Endothelial cell of umbilical vein (primary cell): ENCODE results near the gene ZNF423. TPM values are rescaled to one million over a fixed set of nuclear protein-coding genes. Genes with fewer than 3 reads are reported as not detected.

Experiments used
- BruUV-seq: library from RNA; stranded (reverse); fragments of 400-500 nt; replicated peaks from 2 replicates; lab custom pipeline; 2021; lab: Mats Ljungman, UMichigan
- CTCF ChIA-PET: fragments of 300-600, 350-600 bp; sonication (Branson Sonifier 250); formaldehyde crosslinking; loops from one replicate; lab custom pipeline; 2021; ENCODE audit warnings: antibody characterized with exemption, inconsistent platforms; lab: Charles Lee
- POLR2A ChIA-PET: fragments of 300-600, 350-600 bp; sonication (Branson Sonifier 250); formaldehyde crosslinking; loops from one replicate; lab custom pipeline; 2021; ENCODE audit warnings: antibody characterized with exemption, inconsistent platforms; lab: Charles Lee
- DNase-seq: peaks from one replicate; pipeline ENCODE4 v3.0.0-alpha.2; 2011; ENCODE audit warnings: low read depth, low spot score
- FAIRE-seq: peaks from 2 replicates; lab custom pipeline; 2011; peaks lifted over from hg19 to GRCh38; lab: Jason Lieb, UNC
- H2AFZ ChIP-seq: 2 replicates; pipeline ENCODE4 v1.6.0; 2012; ENCODE audit warnings: low read depth, low read length, control low read depth, inconsistent platforms
- H3K27ac ChIP-seq: 2 replicates; pipeline ENCODE4 v1.5.1; 2011; ENCODE audit warnings: low read depth, mild to moderate bottlenecking, control low read depth, low read length, moderate library complexity; ENCODE audit not compliant: insufficient read depth
- H3K27me3 ChIP-seq, 2 experiments: 2 replicates each; pipeline versions ENCODE4 v1.6.0 to v1.6.1; 2011; ENCODE audit warnings: low read length in 2 of 2, mixed read lengths in 1 of 2; ENCODE audit not compliant: control insufficient read depth in 2 of 2, insufficient read depth in 2 of 2
- H3K36me3 ChIP-seq, 2 experiments: 2 replicates in 1 of 2; 3 replicates in 1 of 2; pipeline ENCODE4 v1.5.1; 2011; ENCODE audit warnings: low read length in 2 of 2, mild to moderate bottlenecking in 1 of 2, moderate library complexity in 1 of 2; ENCODE audit not compliant: control insufficient read depth in 2 of 2, insufficient read depth in 2 of 2; ENCODE audit errors: extremely low read depth in 1 of 2
- H3K4me1 ChIP-seq: 3 replicates; pipeline ENCODE4 v1.5.1; 2011; ENCODE audit warnings: mild to moderate bottlenecking, low read length; ENCODE audit not compliant: control insufficient read depth, insufficient read depth; ENCODE audit errors: extremely low read depth
- H3K4me2 ChIP-seq: 2 replicates; pipeline ENCODE4 v1.6.1; 2011; ENCODE audit warnings: low read length, control low read depth, mixed read lengths; ENCODE audit not compliant: insufficient read depth
- H3K4me3 ChIP-seq, 3 experiments: fragments of 200-600 bp in 1 of 3; sonication (generic), shearing (Covaris generic) in 1 of 3; replicated peaks in 1 of 3; 2 replicates each; pipeline ENCODE4 v1.5.1; 2011 to 2016; ENCODE audit warnings: control low read depth in 3 of 3, low read length in 3 of 3, mild to moderate bottlenecking in 2 of 3, inconsistent platforms in 1 of 3, low read depth in 1 of 3, moderate library complexity in 1 of 3; ENCODE audit not compliant: insufficient read depth in 1 of 3
- H3K79me2 ChIP-seq: 2 replicates; pipeline ENCODE4 v1.6.0; 2012; ENCODE audit warnings: low read length, inconsistent platforms; ENCODE audit not compliant: control insufficient read depth, insufficient read depth
- H3K9ac ChIP-seq: replicated peaks from 2 replicates; pipeline ENCODE3; 2011; ENCODE audit warnings: low read length, control low read depth; ENCODE audit not compliant: insufficient read depth; ENCODE audit errors: extremely low read depth
- H3K9me1 ChIP-seq: replicated peaks from 3 replicates; pipeline ENCODE4 v1.6.0; 2011; ENCODE audit warnings: mild to moderate bottlenecking, low read length; ENCODE audit not compliant: control insufficient read depth, insufficient read depth; ENCODE audit errors: extremely low read depth
- H3K9me3 ChIP-seq: replicated peaks from 2 replicates; pipeline ENCODE4 v1.5.1; 2012; ENCODE audit warnings: low read length, inconsistent platforms; ENCODE audit not compliant: control insufficient read depth, insufficient read depth
- H4K20me1 ChIP-seq: replicated peaks from 2 replicates; pipeline ENCODE3; 2011; ENCODE audit warnings: mild to moderate bottlenecking, low read length; ENCODE audit not compliant: control insufficient read depth, insufficient read depth; ENCODE audit errors: extremely low read depth
- EZH2 ChIP-seq: IDR thresholded peaks from 2 replicates; pipeline ENCODE4 v1.6.1; 2012; ENCODE audit warnings: borderline replicate concordance, low read depth, mild to moderate bottlenecking, moderate library complexity, low read length, inconsistent platforms; ENCODE audit not compliant: severe bottlenecking
- GATA2 ChIP-seq: IDR thresholded peaks from 2 replicates; pipeline ENCODE4 v1.7.0; 2011; ENCODE audit warnings: low read depth, mild to moderate bottlenecking, moderate library complexity, mixed read lengths, low read length; ENCODE audit not compliant: insufficient read length, insufficient read depth
- JUN ChIP-seq: IDR thresholded peaks from 2 replicates; pipeline ENCODE4 v1.6.1; 2011; ENCODE audit warnings: borderline replicate concordance, low read depth; ENCODE audit not compliant: insufficient read length, insufficient read depth
- MYC ChIP-seq: IDR thresholded peaks from one replicate; pipeline ENCODE4 v1.6.1; 2011; ENCODE audit warnings: mild to moderate bottlenecking, low read depth, low read length
- POLR2A ChIP-seq: IDR thresholded peaks from 2 replicates; pipeline ENCODE4 v1.6.1; 2012; ENCODE audit warnings: low read depth, mild to moderate bottlenecking, control low read depth, low read length
- POLR2AphosphoS5 ChIP-seq: IDR thresholded peaks from 2 replicates; pipeline ENCODE4 v1.6.1; 2012; ENCODE audit warnings: low read depth, mild to moderate bottlenecking, control low read depth, low read length, moderate library complexity; ENCODE audit not compliant: insufficient read depth
- dilution Hi-C: fragments of 300-500 bp; cut with MboI; formaldehyde crosslinking; loops from one replicate; pipeline ENCODE4 v1.15.0; 2019; ENCODE audit warnings: low sequenced_read_pairs; ENCODE audit not compliant: extremely low pct_ligation_motif_present
- intact Hi-C: fragments of 100-400 bp; cut with micrococcal nuclease; formaldehyde crosslinking; loops from one replicate; pipeline ENCODE4 v1.10.0; 2022
- polyA plus RNA-seq, 4 experiments: library from polyadenylated mRNA; depleted of rRNA in 3 of 4; stranded (reverse) in 3 of 4; unstranded in 1 of 4; fragments of >200 nt; gene quantifications; 2 replicates each; pipeline versions ENCODE4 v1.2.1 to v1.2.3, GENCODE V29; 2011 to 2012; ENCODE audit warnings: missing spikeins in 1 of 4
- total RNA-seq: library from RNA; stranded (reverse); gene quantifications from 2 replicates; pipeline ENCODE4 v1.2.3, GENCODE V29; 2021
- TF ChIP-seq, protein P1 (sequence below): IDR thresholded peaks from 2 replicates; pipeline ENCODE4 v1.6.1; 2011; ENCODE audit not compliant: insufficient read depth, insufficient read length
- TF ChIP-seq, protein P2 (sequence below), 2 donors: IDR thresholded peaks; 1 replicate in 1 of 2; 2 replicates in 1 of 2; pipeline ENCODE4 v1.5.1; 2011; ENCODE audit warnings: low read length in 2 of 2, mild to moderate bottlenecking in 2 of 2, moderate library complexity in 2 of 2, control low read depth in 1 of 2, inconsistent platforms in 1 of 2, low read depth in 1 of 2; ENCODE audit not compliant: insufficient read depth in 1 of 2; ENCODE audit errors: extremely low read depth in 1 of 2

ZNF423 gene
- total and polyA plus RNA-seq, 2 donors (not counting 3 experiments of a cell fraction or from before 2014, with no cell fraction given), result 2.2 to 8.1 TPM

DNA sequence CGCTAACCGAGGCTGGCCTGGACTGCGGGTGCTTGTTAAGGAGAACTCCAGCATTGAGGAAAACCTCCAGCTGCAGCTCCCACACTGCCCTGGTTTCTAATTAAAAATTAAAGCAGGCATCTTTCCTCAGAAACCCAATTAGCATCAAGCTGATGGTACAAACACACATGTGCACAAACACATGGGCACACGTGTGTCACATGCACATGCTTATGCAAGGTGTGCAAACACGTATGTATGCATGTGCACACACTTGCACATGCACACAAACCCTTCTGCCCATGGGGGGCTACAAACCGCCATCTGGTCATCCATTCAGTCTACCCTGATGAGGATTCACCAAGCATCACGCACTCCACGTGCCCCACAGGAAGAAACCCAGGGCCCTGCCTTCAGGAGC is 182.5 kb downstream of the ZNF423 start:
- no peaks in the 10 kb centered on the region for H3K9me1 ChIP-seq
- no peaks in the 10 kb centered on the region for H3K27me3 ChIP-seq
- no peak overlapping the region for H3K27ac ChIP-seq
- intact Hi-C loops, result no loop called here
- H3K4me2 ChIP-seq, result no peak overlapping the region
- CTCF ChIA-PET, result interaction anchor here (0.6 to 1.3 kb wide), 3 partner anchors 9 to 27 kb away, joined by 3 read pairs; no protein-coding TSS in a partner anchor
- FAIRE-seq (no peak), DNase-seq (no peak)
- dilution Hi-C loops, result no loop called here
- H3K9ac ChIP-seq, result no peak overlapping the region
- H3K4me3 ChIP-seq, result no peak overlapping the region
- POLR2A ChIA-PET, result no interaction called here
- no peak overlapping the region for H2AFZ ChIP-seq
- H3K4me1 ChIP-seq, result no peaks in the 10 kb centered on the region
- H3K79me2 ChIP-seq, result no peaks in the 10 kb centered on the region
- BruUV-seq, result no TSS peak
- H3K9me3 ChIP-seq, result no peaks in the 10 kb centered on the region
- TF ChIP-seq, protein P1, sequence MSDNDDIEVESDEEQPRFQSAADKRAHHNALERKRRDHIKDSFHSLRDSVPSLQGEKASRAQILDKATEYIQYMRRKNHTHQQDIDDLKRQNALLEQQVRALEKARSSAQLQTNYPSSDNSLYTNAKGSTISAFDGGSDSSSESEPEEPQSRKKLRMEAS, result no peak
- TF ChIP-seq MYC, result no peak
- TF ChIP-seq POLR2A, result no peak
- TF ChIP-seq GATA2, result no peak
- TF ChIP-seq, protein P2, sequence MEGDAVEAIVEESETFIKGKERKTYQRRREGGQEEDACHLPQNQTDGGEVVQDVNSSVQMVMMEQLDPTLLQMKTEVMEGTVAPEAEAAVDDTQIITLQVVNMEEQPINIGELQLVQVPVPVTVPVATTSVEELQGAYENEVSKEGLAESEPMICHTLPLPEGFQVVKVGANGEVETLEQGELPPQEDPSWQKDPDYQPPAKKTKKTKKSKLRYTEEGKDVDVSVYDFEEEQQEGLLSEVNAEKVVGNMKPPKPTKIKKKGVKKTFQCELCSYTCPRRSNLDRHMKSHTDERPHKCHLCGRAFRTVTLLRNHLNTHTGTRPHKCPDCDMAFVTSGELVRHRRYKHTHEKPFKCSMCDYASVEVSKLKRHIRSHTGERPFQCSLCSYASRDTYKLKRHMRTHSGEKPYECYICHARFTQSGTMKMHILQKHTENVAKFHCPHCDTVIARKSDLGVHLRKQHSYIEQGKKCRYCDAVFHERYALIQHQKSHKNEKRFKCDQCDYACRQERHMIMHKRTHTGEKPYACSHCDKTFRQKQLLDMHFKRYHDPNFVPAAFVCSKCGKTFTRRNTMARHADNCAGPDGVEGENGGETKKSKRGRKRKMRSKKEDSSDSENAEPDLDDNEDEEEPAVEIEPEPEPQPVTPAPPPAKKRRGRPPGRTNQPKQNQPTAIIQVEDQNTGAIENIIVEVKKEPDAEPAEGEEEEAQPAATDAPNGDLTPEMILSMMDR (IDR thresholded peaks at IDR 0.05; ENCODE audit: extremely low read depth in 1 of 2, insufficient read depth in 1 of 2, low read depth in 1 of 2, low read length in 2 of 2), result no peak
- TF ChIP-seq POLR2AphosphoS5, result no peak
- TF ChIP-seq EZH2, result no peak
- no peak for TF ChIP-seq JUN
- H4K20me1 ChIP-seq, result no peaks in the 10 kb centered on the region
- H3K36me3 ChIP-seq, result no peaks in the 10 kb centered on the region
